Measurements from ENCODE around the gene ACADL. TPM values are rescaled to one million over a fixed set of nuclear protein-coding genes. Genes with fewer than 3 reads are reported as not detected.

Gene ACADL
- total RNA-seq, 1 donor from 2014 or later: 0.35 TPM

DNA sequence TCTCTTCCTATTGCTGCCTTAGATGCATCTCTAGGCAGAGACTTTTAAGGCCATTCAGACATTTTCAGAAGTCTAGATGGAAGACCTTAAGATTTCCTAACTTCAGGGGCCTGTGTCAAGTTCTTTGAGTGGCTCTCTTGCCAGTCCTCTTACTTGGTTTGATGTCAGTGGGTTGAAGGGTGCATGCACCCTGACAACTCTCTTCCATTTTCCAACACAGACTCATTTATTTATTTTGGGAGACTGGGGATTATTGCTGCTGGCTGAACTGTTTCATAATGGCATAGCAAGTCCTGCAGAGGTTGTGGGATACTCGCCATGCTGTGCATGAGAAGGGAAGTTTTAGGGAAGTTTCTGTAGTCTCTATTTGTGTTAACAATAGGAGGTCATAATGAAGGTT is 39.0 kb upstream of the ACADL start:
- TF ChIP-seq, protein P1, sequence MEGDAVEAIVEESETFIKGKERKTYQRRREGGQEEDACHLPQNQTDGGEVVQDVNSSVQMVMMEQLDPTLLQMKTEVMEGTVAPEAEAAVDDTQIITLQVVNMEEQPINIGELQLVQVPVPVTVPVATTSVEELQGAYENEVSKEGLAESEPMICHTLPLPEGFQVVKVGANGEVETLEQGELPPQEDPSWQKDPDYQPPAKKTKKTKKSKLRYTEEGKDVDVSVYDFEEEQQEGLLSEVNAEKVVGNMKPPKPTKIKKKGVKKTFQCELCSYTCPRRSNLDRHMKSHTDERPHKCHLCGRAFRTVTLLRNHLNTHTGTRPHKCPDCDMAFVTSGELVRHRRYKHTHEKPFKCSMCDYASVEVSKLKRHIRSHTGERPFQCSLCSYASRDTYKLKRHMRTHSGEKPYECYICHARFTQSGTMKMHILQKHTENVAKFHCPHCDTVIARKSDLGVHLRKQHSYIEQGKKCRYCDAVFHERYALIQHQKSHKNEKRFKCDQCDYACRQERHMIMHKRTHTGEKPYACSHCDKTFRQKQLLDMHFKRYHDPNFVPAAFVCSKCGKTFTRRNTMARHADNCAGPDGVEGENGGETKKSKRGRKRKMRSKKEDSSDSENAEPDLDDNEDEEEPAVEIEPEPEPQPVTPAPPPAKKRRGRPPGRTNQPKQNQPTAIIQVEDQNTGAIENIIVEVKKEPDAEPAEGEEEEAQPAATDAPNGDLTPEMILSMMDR (conservative IDR thresholded peaks at IDR 0.05): no peak
- H3K9me3 Mint-ChIP-seq: no peaks in the 10 kb centered on the region
- H3K27ac Mint-ChIP-seq (ENCODE audit: unreplicated experiment): no peak overlapping the region
- H3K4me1 Mint-ChIP-seq: no peaks in the 10 kb centered on the region
- no peaks in the 10 kb centered on the region for H3K36me3 Mint-ChIP-seq (ENCODE audit: low read depth)
- no peak overlapping the region for H3K4me3 Mint-ChIP-seq
- peaks cover 15% of the 10 kb centered on the region for H3K27me3 Mint-ChIP-seq (ENCODE audit: low read depth)
- no peak for DNase-seq (ENCODE audit: low read depth, low spot score)

DNA sequence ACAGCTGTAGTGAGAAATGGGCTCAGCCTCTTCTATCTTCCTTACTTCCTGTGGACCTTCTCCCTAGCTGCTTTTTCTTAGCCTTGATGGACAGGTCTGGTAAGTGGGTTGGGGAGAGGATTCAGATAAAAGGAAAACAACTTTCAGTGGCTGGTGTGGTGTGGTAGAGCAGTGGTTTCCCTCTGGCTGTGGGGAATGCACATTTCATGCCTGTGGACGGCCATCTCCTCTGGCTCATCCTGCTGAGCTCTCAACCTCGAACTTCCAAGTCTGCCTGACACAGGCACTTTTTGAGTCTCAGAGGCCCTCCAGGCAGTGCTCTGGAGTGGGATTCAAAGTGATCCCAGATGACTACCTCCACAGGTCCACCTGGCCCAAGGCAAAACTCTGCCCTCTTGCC is 38.6 kb upstream of the ACADL start:
- H3K27me3 Mint-ChIP-seq (ENCODE audit: low read depth): peaks cover 15% of the 10 kb centered on the region
- no peaks in the 10 kb centered on the region for H3K9me3 Mint-ChIP-seq
- no peaks in the 10 kb centered on the region for H3K36me3 Mint-ChIP-seq (ENCODE audit: low read depth)
- no peaks in the 10 kb centered on the region for H3K4me1 Mint-ChIP-seq
- TF ChIP-seq, protein P1 (conservative IDR thresholded peaks at IDR 0.05): no peak
- no peak overlapping the region for H3K4me3 Mint-ChIP-seq
- no peak overlapping the region for H3K27ac Mint-ChIP-seq (ENCODE audit: unreplicated experiment)
- no peak for DNase-seq (ENCODE audit: low read depth, low spot score)

DNA sequence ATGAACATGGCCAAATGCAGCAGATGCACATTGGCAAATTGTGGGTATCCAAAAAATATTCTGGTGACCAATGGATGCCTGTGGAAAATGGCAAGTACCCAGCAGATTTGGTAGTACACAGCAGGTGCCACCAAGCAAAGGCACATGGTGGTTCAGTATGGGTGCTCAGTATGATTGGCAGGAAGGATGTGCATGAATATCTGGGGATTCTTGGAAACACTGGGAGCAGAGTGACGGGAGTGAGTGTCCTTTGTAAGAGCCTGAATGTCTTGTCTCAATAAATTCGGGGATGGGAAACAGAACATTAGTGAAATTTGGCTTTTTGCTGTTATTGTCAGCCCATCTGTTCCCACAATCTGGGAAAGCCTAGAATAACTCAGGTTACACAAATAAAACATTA is 36.8 kb upstream of the ACADL start:
- H3K4me1 Mint-ChIP-seq: no peaks in the 10 kb centered on the region
- no peak overlapping the region for H3K27ac Mint-ChIP-seq (ENCODE audit: unreplicated experiment)
- TF ChIP-seq, protein P1 (conservative IDR thresholded peaks at IDR 0.05): no peak
- no peak overlapping the region for H3K4me3 Mint-ChIP-seq
- no peaks in the 10 kb centered on the region for H3K9me3 Mint-ChIP-seq
- DNase-seq (ENCODE audit: low read depth, low spot score): no peak
- H3K36me3 Mint-ChIP-seq (ENCODE audit: low read depth): no peaks in the 10 kb centered on the region
- peaks cover 10% of the 10 kb centered on the region for H3K27me3 Mint-ChIP-seq (ENCODE audit: low read depth)

DNA sequence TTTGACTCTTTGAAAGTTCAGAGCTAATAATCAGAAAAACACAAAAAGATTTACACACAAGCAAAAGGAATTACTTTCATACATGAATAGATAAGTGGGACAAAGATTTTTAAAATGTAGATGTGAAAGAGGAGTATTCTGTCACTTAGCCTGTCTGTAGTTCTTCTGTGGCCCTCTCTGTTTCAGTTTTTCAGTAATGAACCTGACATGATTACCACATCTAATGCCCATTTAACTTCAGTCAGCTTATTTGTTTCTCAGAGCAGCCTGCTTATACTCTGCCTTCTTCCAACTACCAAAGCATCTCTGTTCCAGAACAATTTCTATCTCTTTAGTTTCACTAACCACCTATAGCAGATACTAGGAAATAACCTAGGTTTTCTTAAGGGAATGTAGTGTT is 34.4 kb upstream of the ACADL start:
- Mint-ChIP-seq H3K4me1 (no peaks in the 10 kb centered on the region), H3K27ac (ENCODE audit: unreplicated experiment) (no peak overlapping the region)

DNA sequence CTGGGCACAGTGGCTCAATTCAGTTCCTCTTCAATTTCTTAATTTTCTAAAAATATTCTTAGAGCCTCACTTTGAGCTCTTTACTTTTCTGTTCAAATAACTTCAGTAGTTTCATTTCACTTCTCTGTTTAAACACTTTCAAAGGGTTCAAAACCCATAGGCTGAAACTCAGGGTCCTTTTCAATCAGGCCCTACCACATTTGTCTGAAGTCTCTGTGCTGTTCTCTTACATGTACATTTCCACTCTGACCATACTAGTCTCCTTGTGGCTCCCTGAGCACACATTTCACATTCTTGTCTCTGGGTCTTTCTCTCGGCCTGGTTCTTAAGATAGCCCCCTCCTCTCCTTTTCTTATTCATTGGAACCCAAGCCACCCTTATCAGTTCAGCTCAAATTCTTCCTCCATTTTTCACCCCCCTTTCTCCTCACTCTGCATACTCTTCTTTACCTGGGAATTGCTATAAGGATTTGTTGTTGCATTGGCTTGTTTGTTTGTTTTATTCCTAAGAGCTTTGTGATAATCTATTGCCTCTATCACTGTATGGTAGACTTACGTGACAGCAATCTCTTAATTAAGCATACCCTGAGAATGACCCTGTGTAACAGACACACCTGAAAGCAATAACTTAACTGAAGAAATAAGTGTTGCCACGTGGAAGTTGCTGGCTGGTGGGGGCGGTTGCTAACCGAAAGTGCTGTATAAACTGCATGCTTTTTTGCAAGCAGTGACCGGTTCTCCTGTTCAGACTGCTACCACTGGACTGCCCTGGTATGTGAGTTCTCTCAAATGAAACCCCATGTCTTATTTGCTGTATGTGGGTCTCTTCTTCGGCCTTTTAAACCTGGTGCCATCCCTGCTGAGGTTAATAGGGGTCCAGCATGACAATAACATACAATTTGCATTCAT is 27.7 kb upstream of the ACADL start:
- H3K27me3 Mint-ChIP-seq (ENCODE audit: low read depth): no peaks in the 10 kb centered on the region
- no peaks in the 10 kb centered on the region for H3K36me3 Mint-ChIP-seq (ENCODE audit: low read depth)
- no peaks in the 10 kb centered on the region for H3K4me1 Mint-ChIP-seq
- no peak for DNase-seq (ENCODE audit: low read depth, low spot score)
- H3K27ac Mint-ChIP-seq (ENCODE audit: unreplicated experiment): no peak overlapping the region
- H3K9me3 Mint-ChIP-seq: no peaks in the 10 kb centered on the region
- TF ChIP-seq, protein P1 (conservative IDR thresholded peaks at IDR 0.05): no peak
- H3K4me3 Mint-ChIP-seq: no peak overlapping the region

More for the DNA sequence above, 34.4 kb upstream of the ACADL start:
- Mint-ChIP-seq H3K9me3 (no peaks in the 10 kb centered on the region), H3K27me3 (ENCODE audit: low read depth) (no peaks in the 10 kb centered on the region), H3K36me3 (ENCODE audit: low read depth) (no peaks in the 10 kb centered on the region), H3K4me3 (no peak overlapping the region)
- TF ChIP-seq, protein P1 (conservative IDR thresholded peaks at IDR 0.05): no peak
- no peak for DNase-seq (ENCODE audit: low read depth, low spot score)

All from neural crest cell (in vitro differentiated cells).